ENCODE results near the gene KATNAL2.

KATNAL2 gene

DNA sequence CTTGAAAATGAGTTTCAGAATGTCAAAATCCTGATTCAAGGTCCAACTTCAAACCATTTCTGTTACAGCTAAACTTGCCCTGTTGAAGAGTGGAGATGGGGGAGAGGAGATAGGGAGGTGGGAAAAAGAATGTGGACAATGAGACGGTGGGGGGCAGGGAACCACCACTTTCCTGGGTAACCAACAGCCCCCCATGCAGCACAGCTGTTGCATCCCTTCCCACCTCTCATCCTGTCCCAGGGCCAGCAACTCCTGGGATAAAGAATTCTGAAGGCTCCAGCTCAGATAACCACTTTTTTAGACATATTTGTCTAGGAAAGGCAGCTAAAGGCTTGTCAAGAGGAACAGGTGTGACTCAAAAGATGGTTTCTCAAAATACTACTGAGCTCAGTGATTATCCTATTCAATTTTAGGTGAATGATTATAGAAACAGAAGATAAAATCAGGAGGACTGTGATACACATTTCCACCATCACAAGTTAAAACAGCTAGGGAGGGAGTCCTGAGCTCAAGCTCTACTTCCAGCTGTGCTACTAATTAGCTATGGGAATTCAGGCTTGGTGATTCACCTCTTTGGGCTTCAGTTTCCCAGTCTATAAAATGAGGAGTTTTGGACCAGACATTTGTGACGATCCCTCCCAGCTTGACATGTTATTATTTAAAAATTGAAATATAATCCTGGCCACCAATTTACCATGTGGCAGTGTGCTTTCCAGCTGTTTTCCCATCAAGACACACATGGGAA is 196.6 kb downstream of the KATNAL2 start:
- Histone ChIP-seq H3K9me3 (ENCODE audit: low read depth, low read length) (no peaks in the 10 kb centered on the region), H3K27ac (no peak overlapping the region)

DNA sequence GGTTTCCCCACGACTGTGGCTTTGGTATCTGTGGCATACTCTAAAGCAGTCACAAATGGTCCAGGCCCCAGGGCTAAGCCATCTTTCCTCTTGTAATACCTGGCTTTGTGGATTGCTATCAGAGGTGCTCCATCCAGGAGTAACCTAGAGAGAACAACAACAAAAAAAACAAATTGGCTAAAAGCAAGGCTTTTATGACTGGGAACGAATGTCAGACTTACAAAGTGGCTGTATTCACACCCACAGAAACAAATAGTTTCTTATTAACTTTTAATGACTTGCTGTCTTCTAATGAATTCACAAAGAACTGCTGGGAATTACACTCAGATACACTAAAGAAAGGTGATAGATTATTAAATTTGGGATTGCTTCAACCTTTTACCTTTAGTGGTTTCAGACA is 197.8 kb downstream of the KATNAL2 start:
- TF ChIP-seq EZH2 (IDR thresholded peaks at IDR 0.05) (no peak), FOXP2 (optimal IDR thresholded peaks at IDR 0.05; ENCODE audit: control extremely low read depth, extremely low read length, insufficient read depth) (no peak), POLR2AphosphoS5 (IDR thresholded peaks at IDR 0.05; ENCODE audit: borderline replicate concordance, low read depth, low read length) (no peak)
- Histone ChIP-seq H3K9ac (ENCODE audit: insufficient read length) (no peak overlapping the region), H3K27ac (no peak overlapping the region), H3K4me3 (no peak overlapping the region), H3K9me3 (ENCODE audit: low read depth, low read length) (no peaks in the 10 kb centered on the region), H3K36me3 (ENCODE audit: insufficient read depth, low read length) (peaks cover 17% of the 10 kb centered on the region; the same call in 1 of the 2 replicates)
- no peak for DNase-seq (ENCODE audit: low read depth, low spot score)

More for the DNA sequence above, 196.6 kb downstream of the KATNAL2 start:
- peaks cover 17% of the 10 kb centered on the region; the same call in 1 of the 2 replicates for H3K36me3 ChIP-seq (ENCODE audit: insufficient read depth, low read length)
- no peak for DNase-seq (ENCODE audit: low read depth, low spot score)
- no peak overlapping the region for H3K9ac ChIP-seq (ENCODE audit: insufficient read length)
- no peak for TF ChIP-seq POLR2AphosphoS5 (IDR thresholded peaks at IDR 0.05; ENCODE audit: borderline replicate concordance, low read depth, low read length)
- TF ChIP-seq EZH2 (IDR thresholded peaks at IDR 0.05) = no peak
- TF ChIP-seq FOXP2 (optimal IDR thresholded peaks at IDR 0.05; ENCODE audit: control extremely low read depth, extremely low read length, insufficient read depth) = no peak
- no peak overlapping the region for H3K4me3 ChIP-seq

DNA sequence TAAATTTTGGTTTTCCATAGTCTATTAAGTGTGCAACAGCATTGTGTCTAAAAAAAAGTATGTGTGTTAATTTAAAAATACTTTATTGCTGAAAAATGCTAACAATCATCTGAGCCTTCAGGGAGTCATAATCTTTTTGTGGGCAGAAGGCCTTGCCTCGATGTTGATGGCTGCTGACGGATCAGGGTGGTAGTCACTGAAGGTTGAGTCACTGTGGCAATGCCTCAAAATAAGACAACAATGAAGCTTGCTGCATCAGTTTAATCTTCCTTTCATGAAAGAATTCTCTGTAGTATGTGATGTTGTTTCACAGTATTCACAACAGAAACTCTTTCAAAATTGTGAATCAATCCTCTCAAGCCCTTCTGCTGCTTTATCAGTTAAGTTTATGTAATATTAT is 201.6 kb downstream of the KATNAL2 start:
- Histone ChIP-seq H3K27ac (no peak overlapping the region), H3K9me3 (ENCODE audit: low read depth, low read length) (no peaks in the 10 kb centered on the region), H3K36me3 (ENCODE audit: insufficient read depth, low read length) (0 out of 2 replicates have a peak, but pooled peaks cover 6% of the 10 kb centered on the region), H3K9ac (ENCODE audit: insufficient read length) (no peak overlapping the region), H3K4me3 (no peak overlapping the region)
- TF ChIP-seq POLR2AphosphoS5 (IDR thresholded peaks at IDR 0.05; ENCODE audit: borderline replicate concordance, low read depth, low read length) (no peak), EZH2 (IDR thresholded peaks at IDR 0.05) (no peak), FOXP2 (optimal IDR thresholded peaks at IDR 0.05; ENCODE audit: control extremely low read depth, extremely low read length, insufficient read depth) (no peak)
- no peak for DNase-seq (ENCODE audit: low read depth, low spot score)

DNA sequence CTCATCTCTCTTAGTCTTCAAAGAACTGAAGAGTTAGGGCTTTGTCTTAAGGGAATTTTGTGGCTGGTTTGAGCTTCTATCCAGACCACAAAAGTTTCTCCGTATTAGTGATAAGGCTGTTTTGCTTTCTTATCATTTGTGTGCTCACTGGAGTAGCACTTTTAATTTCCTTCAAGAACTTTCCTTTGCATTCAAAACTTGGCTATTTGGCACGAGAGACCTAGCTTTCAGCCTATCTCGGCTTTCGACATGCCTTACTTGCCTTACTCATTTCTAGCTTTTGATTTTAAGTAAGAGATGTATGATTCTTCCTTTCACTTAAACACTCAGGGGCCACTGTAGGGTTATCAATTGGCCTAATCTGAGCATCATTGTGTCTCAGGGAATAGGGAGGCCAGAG is 203.0 kb downstream of the KATNAL2 start:
- H3K36me3 ChIP-seq (ENCODE audit: insufficient read depth, low read length) = no peaks in the 10 kb centered on the region
- no peak overlapping the region for H3K27ac ChIP-seq
- DNase-seq (ENCODE audit: low read depth, low spot score) = no peak
- H3K4me3 ChIP-seq = no peak overlapping the region
- H3K9me3 ChIP-seq (ENCODE audit: low read depth, low read length) = no peaks in the 10 kb centered on the region
- no peak for TF ChIP-seq POLR2AphosphoS5 (IDR thresholded peaks at IDR 0.05; ENCODE audit: borderline replicate concordance, low read depth, low read length)
- TF ChIP-seq FOXP2 (optimal IDR thresholded peaks at IDR 0.05; ENCODE audit: control extremely low read depth, extremely low read length, insufficient read depth) = no peak
- no peak for TF ChIP-seq EZH2 (IDR thresholded peaks at IDR 0.05)
- H3K9ac ChIP-seq (ENCODE audit: insufficient read length) = no peak overlapping the region

DNA sequence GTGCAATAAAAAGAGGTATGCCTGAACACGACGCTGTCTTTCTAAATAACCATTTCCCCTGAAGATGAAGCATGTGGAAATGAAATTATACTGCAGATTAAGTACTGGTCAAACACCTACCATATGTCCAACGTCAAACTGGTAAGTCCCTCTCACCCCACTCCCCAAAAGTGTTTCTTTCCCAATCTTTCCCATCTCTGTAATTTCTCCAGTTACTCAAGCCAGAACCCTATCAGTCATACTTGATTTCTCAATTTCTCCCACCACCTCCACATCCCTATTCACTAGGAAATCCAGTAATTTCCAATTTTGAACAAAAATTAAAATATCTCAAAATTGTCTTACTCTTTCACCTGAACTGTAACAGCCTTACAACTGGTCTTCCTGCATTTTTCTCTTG is 203.7 kb downstream of the KATNAL2 start:
- Histone ChIP-seq H3K4me3 (no peak overlapping the region), H3K9ac (ENCODE audit: insufficient read length) (no peak overlapping the region), H3K9me3 (ENCODE audit: low read depth, low read length) (no peaks in the 10 kb centered on the region), H3K36me3 (ENCODE audit: insufficient read depth, low read length) (no peaks in the 10 kb centered on the region), H3K27ac (no peak overlapping the region)
- no peak for TF ChIP-seq POLR2AphosphoS5 (IDR thresholded peaks at IDR 0.05; ENCODE audit: borderline replicate concordance, low read depth, low read length)
- no peak for TF ChIP-seq EZH2 (IDR thresholded peaks at IDR 0.05)
- no peak for TF ChIP-seq FOXP2 (optimal IDR thresholded peaks at IDR 0.05; ENCODE audit: control extremely low read depth, extremely low read length, insufficient read depth)
- no peak for DNase-seq (ENCODE audit: low read depth, low spot score)

DNA sequence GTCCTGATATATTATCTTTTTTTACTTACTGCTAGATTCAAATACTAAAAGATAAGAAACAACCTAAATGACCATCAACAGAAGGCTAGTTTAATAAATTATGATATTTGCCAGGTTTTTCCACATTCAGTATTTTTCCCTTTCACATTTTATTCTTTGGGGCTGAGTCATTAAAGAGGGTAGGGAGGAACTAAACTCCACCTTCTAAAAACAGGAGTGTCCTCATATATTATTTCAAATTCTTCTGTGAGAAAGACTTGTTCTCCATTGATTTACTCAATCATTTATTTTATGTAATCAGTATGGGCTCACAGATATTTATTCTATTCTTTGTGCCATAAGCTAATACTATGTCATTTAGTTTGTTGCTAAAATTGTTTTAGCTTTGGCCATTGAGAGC is 223.9 kb downstream of the KATNAL2 start:
- Histone ChIP-seq H3K36me3 (ENCODE audit: insufficient read depth, low read length) (peaks cover 3% of the 10 kb centered on the region), H3K9ac (ENCODE audit: insufficient read length) (no peak overlapping the region), H3K4me3 (no peak overlapping the region), H3K27ac (no peak overlapping the region), H3K9me3 (ENCODE audit: low read depth, low read length) (no peaks in the 10 kb centered on the region)
- TF ChIP-seq FOXP2 (optimal IDR thresholded peaks at IDR 0.05; ENCODE audit: control extremely low read depth, extremely low read length, insufficient read depth) = no peak
- no peak for TF ChIP-seq EZH2 (IDR thresholded peaks at IDR 0.05)
- no peak for TF ChIP-seq POLR2AphosphoS5 (IDR thresholded peaks at IDR 0.05; ENCODE audit: borderline replicate concordance, low read depth, low read length)
- DNase-seq (ENCODE audit: low read depth, low spot score) = no peak

DNA sequence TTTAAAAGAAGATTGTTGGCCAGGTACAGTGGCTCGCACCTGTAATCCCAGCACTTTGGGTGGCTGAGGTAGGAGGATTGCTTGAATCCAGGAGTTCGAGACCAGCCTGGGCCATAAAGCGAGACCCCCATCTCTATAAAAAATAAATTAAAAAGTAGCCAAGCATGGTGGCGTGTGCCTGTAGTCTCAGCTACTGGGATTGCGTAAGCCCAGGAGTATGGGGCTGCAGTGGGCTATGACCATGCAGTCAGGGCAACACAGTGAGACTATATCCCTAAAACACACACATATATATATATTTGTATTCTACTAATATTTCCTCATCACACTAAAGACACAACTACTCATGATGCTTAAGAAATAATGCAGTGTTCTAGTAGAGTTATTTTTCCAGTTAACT is 225.8 kb downstream of the KATNAL2 start:
- no peak overlapping the region for H3K4me3 ChIP-seq
- DNase-seq (ENCODE audit: low read depth, low spot score) = no peak
- H3K9ac ChIP-seq (ENCODE audit: insufficient read length) = no peak overlapping the region
- TF ChIP-seq FOXP2 (optimal IDR thresholded peaks at IDR 0.05; ENCODE audit: control extremely low read depth, extremely low read length, insufficient read depth) (no peak), EZH2 (IDR thresholded peaks at IDR 0.05) (no peak), POLR2AphosphoS5 (IDR thresholded peaks at IDR 0.05; ENCODE audit: borderline replicate concordance, low read depth, low read length) (no peak)
- no peaks in the 10 kb centered on the region for H3K9me3 ChIP-seq (ENCODE audit: low read depth, low read length)
- 0 out of 2 replicates have a peak, but pooled peaks cover 3% of the 10 kb centered on the region for H3K36me3 ChIP-seq (ENCODE audit: insufficient read depth, low read length)
- no peak overlapping the region for H3K27ac ChIP-seq

DNA sequence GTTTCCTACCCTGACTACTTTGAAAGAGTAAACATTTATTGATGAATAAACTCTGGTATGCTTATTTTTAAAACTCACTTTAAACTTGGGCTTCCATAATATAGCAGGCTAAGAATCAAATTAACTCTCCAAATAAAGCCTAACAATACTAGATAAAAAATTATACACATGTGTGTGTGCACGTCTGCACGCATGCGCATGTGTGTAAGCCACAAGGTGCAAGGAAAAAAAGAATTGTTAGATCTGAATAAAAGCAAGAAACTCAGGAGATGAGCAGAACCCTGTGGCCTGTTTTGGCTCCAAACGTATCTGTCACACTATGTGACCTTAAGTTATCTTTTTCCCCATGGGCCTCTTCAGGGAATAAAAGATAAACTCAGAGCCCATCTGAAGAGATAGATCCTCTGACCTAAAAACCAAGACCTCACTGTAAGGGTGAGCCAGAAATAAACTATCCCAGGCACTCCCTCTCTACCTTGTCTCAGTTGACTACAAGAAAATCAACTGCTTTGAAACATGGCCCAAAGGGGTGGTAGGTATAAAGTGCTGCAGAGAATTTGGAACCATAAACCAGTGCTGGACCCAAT is 226.6 kb downstream of the KATNAL2 start:
- H3K27ac ChIP-seq = no peak overlapping the region
- 0 out of 2 replicates have a peak, but pooled peaks cover 3% of the 10 kb centered on the region for H3K36me3 ChIP-seq (ENCODE audit: insufficient read depth, low read length)
- no peak for DNase-seq (ENCODE audit: low read depth, low spot score)
- no peak overlapping the region for H3K4me3 ChIP-seq
- TF ChIP-seq FOXP2 (optimal IDR thresholded peaks at IDR 0.05; ENCODE audit: control extremely low read depth, extremely low read length, insufficient read depth) (no peak), EZH2 (IDR thresholded peaks at IDR 0.05) (no peak), POLR2AphosphoS5 (IDR thresholded peaks at IDR 0.05; ENCODE audit: borderline replicate concordance, low read depth, low read length) (no peak)
- H3K9me3 ChIP-seq (ENCODE audit: low read depth, low read length) = no peaks in the 10 kb centered on the region
- no peak overlapping the region for H3K9ac ChIP-seq (ENCODE audit: insufficient read length)
